Suprapubic skin (tissue), 3 donors: ENCODE measurements around the gene EVA1B.

Source experiments
- CTCF ChIP-seq, 2 donors: fragments of 200-600 bp in 1 of 2; fragments of 450-650 bp in 1 of 2; sonication (generic) in 1 of 2; IDR thresholded peaks; one replicate each; pipeline ENCODE4 v1.5.1; 2016 to 2019; ENCODE audit warnings: antibody characterized with exemption in 2 of 2, mild to moderate bottlenecking in 1 of 2, moderate library complexity in 1 of 2
- POLR2AphosphoS5 ChIP-seq, 3 donors: sonication (generic); formaldehyde crosslinking; IDR thresholded peaks; one replicate each; pipeline ENCODE4 v1.6.1; 2017; ENCODE audit warnings: antibody characterized with exemption in 3 of 3

GRCh38 chr1:36279110-36279788, 44.2 kb downstream of the EVA1B start:
- no peak for TF ChIP-seq CTCF (IDR thresholded peaks at IDR 0.05)
- TF ChIP-seq POLR2AphosphoS5 (IDR thresholded peaks at IDR 0.05) = no peak
